GM12864 (cell line): ENCODE results near the gene GRM8.

Experiments used
- DNase-seq: peaks from one replicate; pipeline ENCODE4 v3.0.0-alpha.2; 2011; ENCODE audit warnings: low read depth
- H3K4me3 ChIP-seq: 2 replicates; pipeline ENCODE4 v1.5.1; 2011; ENCODE audit warnings: mild to moderate bottlenecking, low read depth, low read length, control low read depth
- TF ChIP-seq, protein P1 (sequence below): IDR thresholded peaks from 2 replicates; pipeline ENCODE4 v1.5.1; 2011; ENCODE audit warnings: low read depth, mild to moderate bottlenecking, moderate library complexity, low read length, control low read depth, inconsistent platforms; ENCODE audit errors: missing control alignments

Gene GRM8

DNA sequence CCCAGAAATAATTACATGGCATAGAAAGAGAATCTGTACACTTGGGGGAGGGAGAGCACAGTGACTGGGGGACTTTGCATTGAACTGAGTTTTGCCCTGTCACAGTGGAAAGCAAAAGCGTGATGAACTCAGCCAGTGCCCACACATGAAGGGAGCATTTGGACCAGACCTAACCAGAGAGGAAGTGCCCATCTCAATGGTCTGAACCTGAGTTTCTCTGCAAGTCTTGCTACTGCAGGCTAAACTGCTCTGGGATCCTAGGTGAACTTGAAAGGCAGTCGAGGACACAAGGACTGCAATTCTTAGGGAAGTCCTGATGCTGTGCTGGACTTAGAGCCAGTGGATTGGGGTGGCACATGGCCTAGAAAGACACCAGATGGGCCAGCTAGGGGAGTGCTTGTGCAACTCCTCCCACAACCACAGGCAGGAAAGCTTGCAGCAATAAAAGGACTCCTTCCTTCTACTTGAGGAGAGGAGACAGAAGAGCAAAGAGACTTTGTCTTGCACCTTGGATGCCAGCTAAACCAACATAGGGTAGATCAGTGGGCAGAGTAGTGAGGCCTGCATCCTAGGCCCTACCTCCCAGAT is 259.0 kb downstream of the GRM8 start:
- no peak for DNase-seq
- TF ChIP-seq, protein P1, sequence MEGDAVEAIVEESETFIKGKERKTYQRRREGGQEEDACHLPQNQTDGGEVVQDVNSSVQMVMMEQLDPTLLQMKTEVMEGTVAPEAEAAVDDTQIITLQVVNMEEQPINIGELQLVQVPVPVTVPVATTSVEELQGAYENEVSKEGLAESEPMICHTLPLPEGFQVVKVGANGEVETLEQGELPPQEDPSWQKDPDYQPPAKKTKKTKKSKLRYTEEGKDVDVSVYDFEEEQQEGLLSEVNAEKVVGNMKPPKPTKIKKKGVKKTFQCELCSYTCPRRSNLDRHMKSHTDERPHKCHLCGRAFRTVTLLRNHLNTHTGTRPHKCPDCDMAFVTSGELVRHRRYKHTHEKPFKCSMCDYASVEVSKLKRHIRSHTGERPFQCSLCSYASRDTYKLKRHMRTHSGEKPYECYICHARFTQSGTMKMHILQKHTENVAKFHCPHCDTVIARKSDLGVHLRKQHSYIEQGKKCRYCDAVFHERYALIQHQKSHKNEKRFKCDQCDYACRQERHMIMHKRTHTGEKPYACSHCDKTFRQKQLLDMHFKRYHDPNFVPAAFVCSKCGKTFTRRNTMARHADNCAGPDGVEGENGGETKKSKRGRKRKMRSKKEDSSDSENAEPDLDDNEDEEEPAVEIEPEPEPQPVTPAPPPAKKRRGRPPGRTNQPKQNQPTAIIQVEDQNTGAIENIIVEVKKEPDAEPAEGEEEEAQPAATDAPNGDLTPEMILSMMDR, result no peak

DNA sequence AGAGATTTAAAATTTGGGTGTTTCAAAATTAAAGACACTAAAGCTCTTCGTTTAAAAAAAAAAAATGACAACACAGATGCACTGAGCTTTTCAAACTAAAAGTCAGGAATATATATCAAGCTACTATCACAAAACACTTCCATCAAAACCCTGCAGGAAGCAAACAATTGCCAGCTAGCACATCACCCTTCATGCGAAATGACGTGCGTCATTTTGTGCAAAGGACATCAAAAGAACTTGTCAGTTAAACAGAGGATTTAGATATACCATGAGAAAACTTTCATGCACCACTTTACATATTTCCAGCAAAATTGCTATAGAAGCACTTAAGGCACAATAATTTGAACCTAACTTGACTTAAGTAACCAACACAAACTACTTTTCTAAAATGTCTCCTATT is 264.7 kb downstream of the GRM8 start:
- TF ChIP-seq, protein P1, result no peak
- H3K4me3 ChIP-seq, result no peak overlapping the region
- DNase-seq, result no peak

More for the DNA sequence above, 259.0 kb downstream of the GRM8 start:
- no peak overlapping the region for H3K4me3 ChIP-seq

DNA sequence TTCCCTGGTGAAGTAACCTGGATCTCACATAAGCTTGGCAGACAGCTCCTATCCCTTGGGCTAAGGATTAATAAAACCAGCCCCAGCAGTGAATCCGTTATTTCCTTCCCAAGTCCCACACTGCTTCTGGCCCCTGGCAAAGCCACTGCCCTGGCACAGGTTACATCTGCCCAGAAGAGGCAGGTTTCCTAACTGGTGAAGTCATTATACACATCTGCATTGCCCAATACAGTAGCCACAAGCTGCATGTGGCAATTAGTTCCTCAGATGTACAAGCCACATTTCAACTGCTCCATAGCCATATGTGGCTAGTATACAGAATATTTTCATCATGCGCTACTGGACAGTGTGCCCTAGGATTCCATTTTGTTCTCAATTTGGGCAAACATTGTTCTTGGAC is 273.0 kb downstream of the GRM8 start:
- no peak overlapping the region for H3K4me3 ChIP-seq
- TF ChIP-seq, protein P1, result no peak
- DNase-seq, result no peak

DNA sequence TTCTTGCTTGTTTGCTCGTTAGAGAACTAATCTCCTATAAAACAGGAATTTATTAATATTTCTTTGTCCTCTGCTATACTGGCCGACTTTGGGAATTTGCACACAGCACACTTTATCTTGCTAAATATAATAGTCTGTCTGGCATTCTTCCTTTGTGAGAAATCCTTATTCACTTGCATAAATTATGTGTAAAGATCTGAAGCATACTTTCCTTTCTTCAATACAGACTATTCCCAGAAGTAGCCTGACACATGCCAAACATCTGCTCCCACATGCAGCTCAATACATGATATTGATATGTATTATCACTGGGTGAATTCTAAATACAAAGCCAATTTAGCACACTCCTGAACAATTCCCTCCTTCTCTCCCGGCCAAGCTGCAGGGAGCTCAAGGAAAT is 273.9 kb downstream of the GRM8 start:
- DNase-seq, result no peak
- H3K4me3 ChIP-seq, result no peak overlapping the region
- TF ChIP-seq, protein P1, result no peak

GRCh38 chr7:126973066-126973465 is 279.7 kb downstream of the GRM8 start:
- TF ChIP-seq, protein P1, result no peak
- DNase-seq, result no peak
- H3K4me3 ChIP-seq, result no peak overlapping the region

DNA sequence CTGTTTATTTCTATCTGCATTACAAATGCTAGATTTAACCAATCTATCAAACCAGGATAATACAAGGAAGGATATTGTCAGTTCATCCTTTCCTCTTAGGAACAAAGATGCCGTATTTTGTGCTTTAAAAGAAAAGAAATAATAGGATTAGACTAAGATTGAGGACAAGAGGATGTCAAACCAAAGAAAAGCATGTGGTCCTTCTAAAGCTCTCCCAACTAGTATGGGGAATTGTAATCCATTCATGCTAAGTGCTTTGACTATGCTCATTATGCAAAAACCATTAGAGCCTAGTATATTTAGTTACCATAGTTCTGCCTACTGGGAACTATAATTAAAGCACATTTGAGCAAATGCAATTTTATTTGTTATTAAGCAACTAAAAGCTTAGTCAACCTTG is 280.2 kb downstream of the GRM8 start:
- TF ChIP-seq, protein P1, result no peak
- no peak for DNase-seq
- H3K4me3 ChIP-seq, result no peak overlapping the region

- no peak for DNase-seq
- TF ChIP-seq, protein P1, result no peak
- H3K4me3 ChIP-seq, result no peak overlapping the region
Observed at GRCh38 chr7:126959649-126960048, 293.1 kb downstream of the GRM8 start.
